HL-60 (cell line): ENCODE data around the gene EIF4ENIF1.

Source experiments
- GABPA ChIP-seq: IDR thresholded peaks from 2 replicates; pipeline ENCODE4 v1.6.1; 2012; ENCODE audit warnings: low read depth
- POLR2AphosphoS5 ChIP-seq: IDR thresholded peaks from 2 replicates; pipeline ENCODE4 v1.6.1; 2012; ENCODE audit warnings: low read depth
- SPI1 ChIP-seq: IDR thresholded peaks from 2 replicates; pipeline ENCODE4 v1.6.1; 2012; ENCODE audit warnings: low read depth, mild to moderate bottlenecking, borderline replicate concordance
- TF ChIP-seq, protein P1 (sequence below): IDR thresholded peaks from one replicate; pipeline ENCODE4 v1.5.1; 2011; ENCODE audit warnings: low read length, control low read depth, inconsistent platforms; ENCODE audit not compliant: insufficient read depth
- TF ChIP-seq, protein P2 (sequence below): IDR thresholded peaks from 2 replicates; pipeline ENCODE4 v1.6.1; 2012; ENCODE audit warnings: low read depth; ENCODE audit not compliant: insufficient replicate concordance

DNA sequence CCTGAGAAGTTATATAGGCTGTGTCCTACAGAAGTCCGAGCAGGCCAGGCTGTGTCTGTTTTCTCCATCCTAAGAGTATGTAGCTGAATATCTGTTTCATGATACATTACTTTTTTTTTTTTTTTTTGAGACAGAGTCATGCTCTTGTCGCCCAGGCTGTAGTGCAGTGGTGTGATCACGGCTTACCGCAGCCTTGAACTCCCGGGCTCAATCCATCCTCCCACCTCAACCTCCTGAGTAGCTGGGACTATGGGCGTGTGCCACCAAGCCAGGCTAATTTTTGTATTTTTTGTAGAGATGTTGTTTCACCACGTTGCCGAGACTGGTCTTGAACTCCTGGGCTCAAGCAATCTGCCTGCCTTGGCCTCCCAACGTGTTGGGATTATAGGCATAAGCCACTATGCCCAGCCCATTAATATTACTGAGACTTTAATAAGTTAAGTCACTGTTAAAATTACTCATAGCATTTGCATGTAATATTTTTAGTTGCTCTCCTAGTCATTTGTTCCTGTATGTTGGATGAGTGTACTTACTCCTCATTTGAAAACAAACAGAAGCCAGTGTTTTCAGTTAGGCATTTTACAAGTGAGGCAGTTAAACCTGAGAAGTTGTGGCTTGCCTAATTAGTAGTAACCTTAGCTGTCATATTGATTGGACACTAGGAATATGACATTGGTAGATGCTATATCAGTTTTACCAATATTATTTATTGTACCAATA, 64.2 kb downstream of the EIF4ENIF1 start:
- TF ChIP-seq, protein P1, sequence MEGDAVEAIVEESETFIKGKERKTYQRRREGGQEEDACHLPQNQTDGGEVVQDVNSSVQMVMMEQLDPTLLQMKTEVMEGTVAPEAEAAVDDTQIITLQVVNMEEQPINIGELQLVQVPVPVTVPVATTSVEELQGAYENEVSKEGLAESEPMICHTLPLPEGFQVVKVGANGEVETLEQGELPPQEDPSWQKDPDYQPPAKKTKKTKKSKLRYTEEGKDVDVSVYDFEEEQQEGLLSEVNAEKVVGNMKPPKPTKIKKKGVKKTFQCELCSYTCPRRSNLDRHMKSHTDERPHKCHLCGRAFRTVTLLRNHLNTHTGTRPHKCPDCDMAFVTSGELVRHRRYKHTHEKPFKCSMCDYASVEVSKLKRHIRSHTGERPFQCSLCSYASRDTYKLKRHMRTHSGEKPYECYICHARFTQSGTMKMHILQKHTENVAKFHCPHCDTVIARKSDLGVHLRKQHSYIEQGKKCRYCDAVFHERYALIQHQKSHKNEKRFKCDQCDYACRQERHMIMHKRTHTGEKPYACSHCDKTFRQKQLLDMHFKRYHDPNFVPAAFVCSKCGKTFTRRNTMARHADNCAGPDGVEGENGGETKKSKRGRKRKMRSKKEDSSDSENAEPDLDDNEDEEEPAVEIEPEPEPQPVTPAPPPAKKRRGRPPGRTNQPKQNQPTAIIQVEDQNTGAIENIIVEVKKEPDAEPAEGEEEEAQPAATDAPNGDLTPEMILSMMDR, result no peak
- TF ChIP-seq POLR2AphosphoS5 (no peak), GABPA (no peak), SPI1 (no peak)
- TF ChIP-seq, protein P2, sequence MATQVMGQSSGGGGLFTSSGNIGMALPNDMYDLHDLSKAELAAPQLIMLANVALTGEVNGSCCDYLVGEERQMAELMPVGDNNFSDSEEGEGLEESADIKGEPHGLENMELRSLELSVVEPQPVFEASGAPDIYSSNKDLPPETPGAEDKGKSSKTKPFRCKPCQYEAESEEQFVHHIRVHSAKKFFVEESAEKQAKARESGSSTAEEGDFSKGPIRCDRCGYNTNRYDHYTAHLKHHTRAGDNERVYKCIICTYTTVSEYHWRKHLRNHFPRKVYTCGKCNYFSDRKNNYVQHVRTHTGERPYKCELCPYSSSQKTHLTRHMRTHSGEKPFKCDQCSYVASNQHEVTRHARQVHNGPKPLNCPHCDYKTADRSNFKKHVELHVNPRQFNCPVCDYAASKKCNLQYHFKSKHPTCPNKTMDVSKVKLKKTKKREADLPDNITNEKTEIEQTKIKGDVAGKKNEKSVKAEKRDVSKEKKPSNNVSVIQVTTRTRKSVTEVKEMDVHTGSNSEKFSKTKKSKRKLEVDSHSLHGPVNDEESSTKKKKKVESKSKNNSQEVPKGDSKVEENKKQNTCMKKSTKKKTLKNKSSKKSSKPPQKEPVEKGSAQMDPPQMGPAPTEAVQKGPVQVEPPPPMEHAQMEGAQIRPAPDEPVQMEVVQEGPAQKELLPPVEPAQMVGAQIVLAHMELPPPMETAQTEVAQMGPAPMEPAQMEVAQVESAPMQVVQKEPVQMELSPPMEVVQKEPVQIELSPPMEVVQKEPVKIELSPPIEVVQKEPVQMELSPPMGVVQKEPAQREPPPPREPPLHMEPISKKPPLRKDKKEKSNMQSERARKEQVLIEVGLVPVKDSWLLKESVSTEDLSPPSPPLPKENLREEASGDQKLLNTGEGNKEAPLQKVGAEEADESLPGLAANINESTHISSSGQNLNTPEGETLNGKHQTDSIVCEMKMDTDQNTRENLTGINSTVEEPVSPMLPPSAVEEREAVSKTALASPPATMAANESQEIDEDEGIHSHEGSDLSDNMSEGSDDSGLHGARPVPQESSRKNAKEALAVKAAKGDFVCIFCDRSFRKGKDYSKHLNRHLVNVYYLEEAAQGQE, result no peak
